B cell (primary cell): ENCODE results near the gene GSTA4. TPM values are rescaled to one million over a fixed set of nuclear protein-coding genes. Genes with fewer than 3 reads are reported as not detected.
"Not testable (repeated sequence)": the region's sequence is repeated elsewhere in the genome, so short reads cannot be mapped to it uniquely, and the experiment has no call there.

ENCODE experiments used
- ATAC-seq: fragments of 200-7000 bp; cut with Tn5 transposase; one replicate; pipeline ENCODE4 v1.10.0; 2021; ENCODE audit warnings: low read depth, mild to moderate bottlenecking, moderate number of reproducible peaks, moderate library complexity
- CTCF ChIA-PET: fragments of 350-600 bp; sonication (Branson Sonifier 250); formaldehyde crosslinking; loops from one replicate; lab custom pipeline; 2021; ENCODE audit warnings: antibody characterized with exemption, inconsistent platforms; lab: Charles Lee
- POLR2A ChIA-PET: fragments of 350-600 bp; sonication (Branson Sonifier 250); formaldehyde crosslinking; loops from one replicate; lab custom pipeline; 2021; ENCODE audit warnings: antibody characterized with exemption; lab: Charles Lee
- DNase-seq: peaks from one replicate; pipeline ENCODE4 v3.0.0; 2013
- H2AFZ ChIP-seq: 2 replicates; pipeline ENCODE4 v1.6.1; 2012; ENCODE audit warnings: mild to moderate bottlenecking, low read depth, low read length; ENCODE audit not compliant: insufficient read depth, poor library complexity, severe bottlenecking
- H3K27ac ChIP-seq, 2 donors: 1 replicate in 1 of 2; 2 replicates in 1 of 2; pipeline ENCODE4 v1.5.1; 2012 to 2013; ENCODE audit warnings: low read length in 2 of 2, mild to moderate bottlenecking in 2 of 2, moderate library complexity in 1 of 2
- H3K27me3 ChIP-seq, 4 experiments: fragments of 200-600 bp in 1 of 4; sonication (generic) in 1 of 4; replicated peaks in 1 of 4; 1 replicate in 2 of 4; 2 replicates in 2 of 4; pipeline versions ENCODE4 v1.6.1 to v1.7.0; 2013 to 2016; ENCODE audit warnings: low read length in 3 of 4, mild to moderate bottlenecking in 2 of 4, mixed read lengths in 1 of 4, moderate library complexity in 1 of 4; ENCODE audit not compliant: insufficient read depth in 4 of 4, control insufficient read depth in 3 of 4; ENCODE audit errors: control extremely low read depth in 1 of 4
- H3K36me3 ChIP-seq, 2 experiments: replicated peaks in 1 of 2; 1 replicate in 1 of 2; 2 replicates in 1 of 2; pipeline versions ENCODE4 v1.6.1 to v1.7.1; 2013; ENCODE audit warnings: low read length in 1 of 2; ENCODE audit not compliant: insufficient read depth in 2 of 2, control insufficient read depth in 1 of 2; ENCODE audit errors: control extremely low read depth in 1 of 2, extremely low read depth in 1 of 2
- H3K4me1 ChIP-seq, 2 donors: fragments of 200-600 bp in 1 of 2; sonication (generic) in 1 of 2; 1 replicate in 1 of 2; 2 replicates in 1 of 2; pipeline versions ENCODE4 v1.5.1 to v1.6.1; 2013 to 2017; ENCODE audit warnings: low read length in 2 of 2; ENCODE audit not compliant: control insufficient read depth in 2 of 2, insufficient read depth in 2 of 2
- H3K4me2 ChIP-seq: replicated peaks from 2 replicates; pipeline ENCODE3; 2012; ENCODE audit warnings: mild to moderate bottlenecking, low read depth, low read length; ENCODE audit not compliant: poor library complexity, severe bottlenecking
- H3K4me3 ChIP-seq, 5 experiments: fragments of 200-600 bp in 1 of 5; sonication (generic) in 1 of 5; 1 replicate in 3 of 5; 2 replicates in 2 of 5; pipeline versions ENCODE4 v1.5.1 to v1.7.0; 2011 to 2016; ENCODE audit warnings: low read length in 4 of 5, mild to moderate bottlenecking in 4 of 5, low read depth in 2 of 5, control low read depth in 1 of 5, moderate library complexity in 1 of 5; ENCODE audit not compliant: insufficient read depth in 1 of 5; ENCODE audit errors: control extremely low read depth in 1 of 5, extremely low read depth in 1 of 5
- H3K79me2 ChIP-seq: fragments of 200-600 bp; sonication (generic); one replicate; pipeline ENCODE4 v1.6.0; 2016; ENCODE audit warnings: low read length; ENCODE audit not compliant: control insufficient read depth, insufficient read depth
- H3K9ac ChIP-seq: fragments of 200-600 bp; sonication (generic); 2 replicates; pipeline ENCODE4 v1.6.1; 2017; ENCODE audit warnings: mild to moderate bottlenecking, low read length, moderate library complexity
- H3K9me3 ChIP-seq, 3 donors: one replicate each; pipeline versions ENCODE4 v1.6.1 to v1.7.1; 2013; ENCODE audit warnings: low read length in 2 of 3; ENCODE audit not compliant: control insufficient read depth in 2 of 3, insufficient read depth in 1 of 3; ENCODE audit errors: control extremely low read depth in 1 of 3
- H4K20me1 ChIP-seq: 2 replicates; pipeline ENCODE4 v1.6.0; 2012; ENCODE audit warnings: mild to moderate bottlenecking, low read length; ENCODE audit not compliant: insufficient read depth, control insufficient read depth, poor library complexity, severe bottlenecking
- H3K27ac Mint-ChIP-seq: one replicate; pipeline ENCODE4 v1.8.0; 2021; ENCODE audit warnings: mixed read lengths
- H3K27me3 Mint-ChIP-seq: one replicate; pipeline ENCODE4 v1.8.0; 2021; ENCODE audit warnings: mixed read lengths
- H3K4me1 Mint-ChIP-seq: one replicate; pipeline ENCODE4 v1.8.0; 2021; ENCODE audit warnings: mixed read lengths
- H3K4me3 Mint-ChIP-seq: one replicate; pipeline ENCODE4 v1.8.0; 2021; ENCODE audit warnings: mixed read lengths
- H3K9me3 Mint-ChIP-seq: one replicate; pipeline ENCODE4 v1.8.0; 2022; ENCODE audit warnings: mixed read lengths; ENCODE audit not compliant: insufficient read depth
- CTCF ChIP-seq: fragments of 200-600 bp; IDR thresholded peaks from one replicate; pipeline ENCODE4 v1.8.0; 2022; ENCODE audit warnings: antibody characterized with exemption, mild to moderate bottlenecking
- EZH2 ChIP-seq: IDR thresholded peaks from 2 replicates; pipeline ENCODE4 v1.6.1; 2012; ENCODE audit warnings: borderline replicate concordance, low read depth, mild to moderate bottlenecking, moderate library complexity, low read length; ENCODE audit not compliant: insufficient read depth, poor library complexity, severe bottlenecking
- WGBS: methylation state at CpG from one replicate; pipeline ENCODE4 v1.1.5; 2013; ENCODE audit warnings: missing lambda C conversion rate; ENCODE audit not compliant: insufficient coverage; 5-methylcytosine and 5-hydroxymethylcytosine counted together
- intact Hi-C: fragments of 100-400 bp; cut with micrococcal nuclease; formaldehyde crosslinking; loops from one replicate; pipeline ENCODE4 v1.10.0; 2022
- polyA minus RNA-seq: library from RNA; depleted of rRNA, polyadenylated mRNA; stranded (reverse); fragments of >200 nt; gene quantifications from 2 replicates; pipeline ENCODE4 v1.2.3, GENCODE V29; 2012
- polyA plus RNA-seq: library from polyadenylated mRNA; depleted of rRNA; stranded (reverse); fragments of >200 nt; gene quantifications from 2 replicates; pipeline ENCODE4 v1.2.3, GENCODE V29; 2012
- total RNA-seq, 2 donors: library from RNA; stranded (reverse); fragments of 120-200 nt in 1 of 2; gene quantifications; 1 replicate in 1 of 2; 2 replicates in 1 of 2; pipeline versions ENCODE4 v1.2.3 to v1.2.4, GENCODE V29; 2013 to 2022

The GSTA4 gene
- total RNA-seq (1.0 and 1.7 TPM in 2 replicates), polyA plus RNA-seq (4.9 and 8.4 TPM in 2 replicates), polyA minus RNA-seq (1.1 and 2.0 TPM in 2 replicates)
- total RNA-seq (2013) = 8.0 TPM

- WGBS = 0% methylated on average over 11 of the region's 41 CpGs
- DNase-seq = peak; percentile 98
- Histone ChIP-seq H3K4me3 (peak within 1 kb of the TSS; percentile 70 to 95 (median 82)), H3K4me2 (peak within 1 kb of the TSS; percentile 84), H3K9ac (peak within 1 kb of the TSS; percentile 70), H3K4me1 (peaks cover 8 to 14% of the 10 kb centered on the region in 2 donors), H3K27ac (peak within 1 kb of the TSS; percentile 95 to 99), H2AFZ (peak within 1 kb of the TSS; percentile 92)
- H3K27me3 Mint-ChIP-seq, H3K9me3 Mint-ChIP-seq, H3K9me3 ChIP-seq, H3K27me3 ChIP-seq, H4K20me1 ChIP-seq, H3K36me3 ChIP-seq, H3K79me2 ChIP-seq: not testable (repeated sequence)
- peak; percentile 75 for TF ChIP-seq CTCF
- ChIA-PET POLR2A (interaction anchor here (0.6 to 1.1 kb wide), 2 partner anchors 70 to 83 kb away, joined by 5 read pairs; partner anchors contain the start of gene FBXO9), CTCF (interaction anchor here (0.8 to 3.2 kb wide), 11 partner anchors 10 to 489 kb away, joined by 3 to 12 read pairs (median 4); partner anchors contain the start of gene FBXO9)
- intact Hi-C loops = loop anchor here (1.0 to 10.0 kb wide), 9 partner anchors 113 to 799 kb away; partner anchors contain the start of genes EFHC1, MCM3 and TMEM14A
- peak within 1 kb of the TSS; percentile 100 for H3K27ac Mint-ChIP-seq
- peak; percentile 97 for ATAC-seq
- H3K4me1 Mint-ChIP-seq = peaks cover 23% of the 10 kb centered on the region
- peak within 1 kb of the TSS; percentile 98 for H3K4me3 Mint-ChIP-seq
These were observed at the start of gene GSTA4 for GRCh38 chr6:52995089-52995912. TSS of gene GSTA4 (minus strand) at chr6:52995284. CDS start at chr6:52994243, 1,041 bp downstream.

GRCh38 chr6:53044572-53044971, 49.5 kb upstream of the GSTA4 start:
- no peak overlapping the region for H3K4me3 Mint-ChIP-seq
- Histone ChIP-seq H3K27me3 (no peaks in the 10 kb centered on the region), H3K4me2 (no peak overlapping the region), H3K4me1 (peaks cover 0 to 7% of the 10 kb centered on the region in 2 donors), H4K20me1 (no peaks in the 10 kb centered on the region), H3K4me3 (no peak overlapping the region), H3K36me3 (peaks cover 0 to 20% of the 10 kb centered on the region in 2 experiments), H2AFZ (no peak overlapping the region), H3K79me2 (no peaks in the 10 kb centered on the region), H3K9ac (no peak overlapping the region), H3K27ac (no peak overlapping the region), H3K9me3 (no peaks in the 10 kb centered on the region)
- CTCF ChIA-PET = no interaction called here
- intact Hi-C loops = no loop called here
- no CpG with 5 or more reads among the region's 4 CpGs for WGBS
- ATAC-seq = no peak
- H3K9me3 Mint-ChIP-seq = no peaks in the 10 kb centered on the region
- DNase-seq = no peak
- no peak overlapping the region for H3K27ac Mint-ChIP-seq
- POLR2A ChIA-PET = no interaction called here
- no peaks in the 10 kb centered on the region for H3K27me3 Mint-ChIP-seq
- no peak for TF ChIP-seq EZH2
- no peak for TF ChIP-seq CTCF
- H3K4me1 Mint-ChIP-seq = peaks cover 16% of the 10 kb centered on the region
